T-cell (primary cell): ENCODE results near the gene MFAP2. TPM values are rescaled to one million over a fixed set of nuclear protein-coding genes. Genes with fewer than 3 reads are reported as not detected.

Experiments used
- ATAC-seq, 4 experiments: fragments of 200-7000 bp in 3 of 4; fragments of 150-1000 bp in 1 of 4; cut with Tn5 transposase; replicated peaks in 1 of 4; 1 replicate in 3 of 4; 2 replicates in 1 of 4; pipeline ENCODE4 v1.10.0; 2021; ENCODE audit warnings: moderate library complexity in 3 of 4, mild to moderate bottlenecking in 2 of 4, moderate number of reproducible peaks in 1 of 4
- CTCF ChIA-PET, 2 donors: fragments of 300-600 bp; sonication (Branson Sonifier 250); formaldehyde crosslinking; loops; one replicate each; lab custom pipeline; 2022; ENCODE audit warnings: antibody characterized with exemption in 2 of 2; lab: Charles Lee
- POLR2A ChIA-PET, 2 donors: fragments of 300-600 bp; sonication (Branson Sonifier 250); formaldehyde crosslinking; loops; one replicate each; lab custom pipeline; 2022; ENCODE audit warnings: antibody characterized with exemption in 2 of 2; lab: Charles Lee
- DNase-seq, 35 experiments: peaks; one replicate each; pipeline versions ENCODE4 v3.0.0 to v3.0.0-alpha.2; 2013 to 2023
- H3K27ac ChIP-seq: one replicate; pipeline ENCODE4 v1.5.1; 2013; ENCODE audit warnings: low read length
- H3K27me3 ChIP-seq, 2 experiments: replicated peaks in 1 of 2; 1 replicate in 1 of 2; 2 replicates in 1 of 2; pipeline versions ENCODE4 v1.6.1 to v1.7.0; 2013; ENCODE audit warnings: low read length in 1 of 2, mixed read lengths in 1 of 2; ENCODE audit not compliant: control insufficient read depth in 2 of 2, insufficient read depth in 2 of 2; ENCODE audit errors: extremely low read depth in 1 of 2
- H3K36me3 ChIP-seq, 2 donors: 1 replicate in 1 of 2; 2 replicates in 1 of 2; pipeline versions ENCODE4 v1.6.1 to v1.7.0; 2013; ENCODE audit warnings: low read length in 1 of 2; ENCODE audit not compliant: control insufficient read depth in 2 of 2, insufficient read depth in 1 of 2; ENCODE audit errors: extremely low read depth in 1 of 2
- H3K4me1 ChIP-seq, 2 experiments: 1 replicate in 1 of 2; 2 replicates in 1 of 2; pipeline versions ENCODE4 v1.6.1 to v1.7.0; 2013; ENCODE audit warnings: low read length in 2 of 2, mixed read lengths in 1 of 2; ENCODE audit not compliant: insufficient read depth in 2 of 2, control insufficient read depth in 1 of 2; ENCODE audit errors: extremely low read depth in 1 of 2
- H3K4me3 ChIP-seq, 2 donors: 1 replicate in 1 of 2; 2 replicates in 1 of 2; pipeline versions ENCODE4 v1.5.1 to v1.7.0; 2013; ENCODE audit warnings: mild to moderate bottlenecking in 2 of 2, low read length in 1 of 2, moderate library complexity in 1 of 2; ENCODE audit not compliant: control insufficient read depth in 1 of 2; ENCODE audit errors: extremely low read depth in 1 of 2
- H3K9me3 ChIP-seq: 2 replicates; pipeline ENCODE4 v1.7.0; 2013
- H3K27ac Mint-ChIP-seq, 2 donors: one replicate each; pipeline ENCODE4 v1.8.0; 2020 to 2021; ENCODE audit warnings: mild to moderate bottlenecking in 2 of 2, mixed read lengths in 2 of 2
- H3K27me3 Mint-ChIP-seq, 2 donors: one replicate each; pipeline ENCODE4 v1.8.0; 2021 to 2022; ENCODE audit warnings: mixed read lengths in 2 of 2
- H3K36me3 Mint-ChIP-seq: one replicate; pipeline ENCODE4 v1.8.0; 2021; ENCODE audit warnings: mixed read lengths
- H3K4me1 Mint-ChIP-seq, 3 donors: one replicate each; pipeline ENCODE4 v1.8.0; 2020 to 2022; ENCODE audit warnings: mixed read lengths in 3 of 3, mild to moderate bottlenecking in 1 of 3
- H3K4me3 Mint-ChIP-seq, 3 donors: one replicate each; pipeline ENCODE4 v1.8.0; 2020 to 2022; ENCODE audit warnings: mild to moderate bottlenecking in 3 of 3, mixed read lengths in 3 of 3, moderate library complexity in 3 of 3
- H3K9me3 Mint-ChIP-seq, 3 donors: one replicate each; pipeline ENCODE4 v1.8.0; 2020 to 2022; ENCODE audit warnings: mixed read lengths in 3 of 3
- WGBS: methylation state at CpG from one replicate; pipeline ENCODE4 v1.1.5; 2013; ENCODE audit warnings: missing lambda C conversion rate; ENCODE audit not compliant: insufficient coverage; 5-methylcytosine and 5-hydroxymethylcytosine counted together
- total RNA-seq, 35 experiments: library from RNA in 6 of 35; stranded (reverse) in 6 of 35; fragments of 120-200 nt in 1 of 35; gene quantifications; one replicate each; pipeline versions ENCODE4 v1.2.1 to v1.2.4 and lab custom pipeline; 2013 to 2026

Gene MFAP2
- total RNA-seq, 5 donors from 2014 or later (not counting 1 experiment from before 2014, with no cell fraction given), result not detected

- no peak overlapping the region for H3K27ac ChIP-seq
- peaks cover 18 to 59% of the 10 kb centered on the region in 2 donors for H3K36me3 ChIP-seq
- Mint-ChIP-seq H3K27me3 (no peaks in the 10 kb centered on the region), H3K9me3 (no peaks in the 10 kb centered on the region), H3K36me3 (peaks cover 37% of the 10 kb centered on the region), H3K4me1 (no peaks in the 10 kb centered on the region), H3K4me3 (no peak overlapping the region), H3K27ac (no peak overlapping the region)
- no peak for DNase-seq
- no peak for ATAC-seq
- no peak overlapping the region for H3K4me3 ChIP-seq
- no peaks in the 10 kb centered on the region for H3K9me3 ChIP-seq
- H3K27me3 ChIP-seq, result no peaks in the 10 kb centered on the region
- no CpG with 5 or more reads among the region's 4 CpGs for WGBS
- H3K4me1 ChIP-seq, result no peaks in the 10 kb centered on the region
- ChIA-PET POLR2A (no interaction called here), CTCF (no interaction called here)
These were observed 22.1 kb upstream of the MFAP2 start for GRCh38 chr1:17002524-17002902.

- H3K4me1 Mint-ChIP-seq, result no peaks in the 10 kb centered on the region
- ChIA-PET POLR2A (no interaction called here), CTCF (no interaction called here)
These were observed 21.5 kb upstream of the MFAP2 start for GRCh38 chr1:17001760-17002523.

GRCh38 chr1:16999863-17000262 is 19.4 kb upstream of the MFAP2 start:
- H3K9me3 Mint-ChIP-seq, result no peaks in the 10 kb centered on the region

More at GRCh38 chr1:17001760-17002523, 21.5 kb upstream of the MFAP2 start:
- H3K36me3 ChIP-seq, result peaks cover 18 to 62% of the 10 kb centered on the region in 2 donors
- 92% methylated on average over 17 of the region's 19 CpGs for WGBS
- Mint-ChIP-seq H3K27ac (no peak overlapping the region), H3K4me3 (no peak overlapping the region), H3K36me3 (peaks cover 37% of the 10 kb centered on the region), H3K9me3 (no peaks in the 10 kb centered on the region), H3K27me3 (no peaks in the 10 kb centered on the region)
- DNase-seq (no peak), ATAC-seq (no peak)
- H3K9me3 ChIP-seq, result no peaks in the 10 kb centered on the region
- H3K27ac ChIP-seq, result no peak overlapping the region
- no peaks in the 10 kb centered on the region for H3K27me3 ChIP-seq
- H3K4me1 ChIP-seq, result no peaks in the 10 kb centered on the region
- no peak overlapping the region for H3K4me3 ChIP-seq

GRCh38 chr1:16998589-16998988 is 18.2 kb upstream of the MFAP2 start:
- no peaks in the 10 kb centered on the region for H3K4me1 ChIP-seq
- ATAC-seq (no peak), DNase-seq (no peak)
- ChIA-PET POLR2A (no interaction called here), CTCF (no interaction called here)
- 95% methylated on average over 4 of the region's 10 CpGs for WGBS
- H3K27me3 Mint-ChIP-seq, result no peaks in the 10 kb centered on the region
- H3K9me3 ChIP-seq, result no peaks in the 10 kb centered on the region
- H3K27ac ChIP-seq, result no peak overlapping the region
- H3K27ac Mint-ChIP-seq, result no peak overlapping the region
- no peaks in the 10 kb centered on the region for H3K27me3 ChIP-seq
- no peaks in the 10 kb centered on the region for H3K4me1 Mint-ChIP-seq
- no peaks in the 10 kb centered on the region for H3K9me3 Mint-ChIP-seq
- H3K36me3 ChIP-seq, result peaks cover 10 to 43% of the 10 kb centered on the region in 2 donors
- peaks cover 37% of the 10 kb centered on the region for H3K36me3 Mint-ChIP-seq
- H3K4me3 Mint-ChIP-seq, result no peak overlapping the region
- no peak overlapping the region for H3K4me3 ChIP-seq

More at GRCh38 chr1:16999863-17000262, 19.4 kb upstream of the MFAP2 start:
- no peaks in the 10 kb centered on the region for H3K4me1 Mint-ChIP-seq
- H3K4me3 ChIP-seq, result no peak overlapping the region
- no peaks in the 10 kb centered on the region for H3K27me3 ChIP-seq
- no peak overlapping the region for H3K27ac Mint-ChIP-seq
- H3K4me3 Mint-ChIP-seq, result no peak overlapping the region
- ChIA-PET POLR2A (no interaction called here), CTCF (no interaction called here)
- peaks cover 10 to 55% of the 10 kb centered on the region in 2 donors for H3K36me3 ChIP-seq
- no peaks in the 10 kb centered on the region for H3K4me1 ChIP-seq
- no peak for ATAC-seq
- H3K27ac ChIP-seq, result no peak overlapping the region
- H3K27me3 Mint-ChIP-seq, result no peaks in the 10 kb centered on the region
- peaks cover 45% of the 10 kb centered on the region for H3K36me3 Mint-ChIP-seq
- 90% methylated on average over 2 of the region's 8 CpGs for WGBS
- H3K9me3 ChIP-seq, result no peaks in the 10 kb centered on the region
- no peak for DNase-seq

- H3K27ac Mint-ChIP-seq, result no peak overlapping the region
- H3K36me3 Mint-ChIP-seq, result peaks cover 28% of the 10 kb centered on the region
- POLR2A ChIA-PET, result interaction anchor here in 1 of 2 donors (0.6 kb wide), 1 partner anchor 12 kb away, joined by 16 read pairs; no protein-coding TSS in a partner anchor
- Histone ChIP-seq H3K4me3 (no peak overlapping the region), H3K27ac (no peak overlapping the region), H3K9me3 (no peaks in the 10 kb centered on the region), H3K36me3 (peaks cover 16 to 32% of the 10 kb centered on the region in 2 donors), H3K27me3 (no peaks in the 10 kb centered on the region), H3K4me1 (no peaks in the 10 kb centered on the region)
- no peaks in the 10 kb centered on the region for H3K9me3 Mint-ChIP-seq
- CTCF ChIA-PET, result no interaction called here
- no peak for DNase-seq
- ATAC-seq, result no peak
- H3K4me1 Mint-ChIP-seq, result no peaks in the 10 kb centered on the region
- 92% methylated on average over 8 of the region's 14 CpGs for WGBS
- no peaks in the 10 kb centered on the region for H3K27me3 Mint-ChIP-seq
- no peak overlapping the region for H3K4me3 Mint-ChIP-seq
These were observed 16.4 kb upstream of the MFAP2 start for GRCh38 chr1:16996845-16997244.

GRCh38 chr1:16993521-16994038 is 13.2 kb upstream of the MFAP2 start:
- ChIA-PET POLR2A (no interaction called here), CTCF (no interaction called here)
- Histone ChIP-seq H3K36me3 (peaks cover 27% of the 10 kb centered on the region in 2 donors), H3K4me1 (no peaks in the 10 kb centered on the region), H3K4me3 (no peak overlapping the region), H3K27me3 (no peaks in the 10 kb centered on the region), H3K9me3 (no peaks in the 10 kb centered on the region), H3K27ac (no peak overlapping the region)
- DNase-seq, result no peak
- Mint-ChIP-seq H3K9me3 (no peaks in the 10 kb centered on the region), H3K36me3 (peaks cover 22% of the 10 kb centered on the region), H3K4me1 (no peaks in the 10 kb centered on the region), H3K4me3 (no peak overlapping the region), H3K27ac (no peak overlapping the region), H3K27me3 (no peaks in the 10 kb centered on the region)
- no peak for ATAC-seq
- 96% methylated on average over 5 of the region's 15 CpGs for WGBS
